GM13977 (cell line): ENCODE measurements around the gene SDF4.

Experiments used
- DNase-seq: peaks from one replicate; pipeline ENCODE4 v3.0.0; 2012; ENCODE audit warnings: low spot score
- CTCF ChIP-seq: IDR thresholded peaks from 2 replicates; pipeline ENCODE4 v1.5.1; 2012; ENCODE audit warnings: mild to moderate bottlenecking, control low read depth; ENCODE audit not compliant: insufficient read depth; ENCODE audit errors: extremely low read depth, missing control alignments
- in situ Hi-C: fragments of 300-500 bp; cut with MboI; formaldehyde crosslinking; loops from one replicate; pipeline ENCODE4 v1.12.0; 2022; ENCODE audit warnings: low sequenced_read_pairs, low pct_unique_long_range_greater_than_20kb, mixed read lengths, inconsistent platforms; ENCODE audit not compliant: unreplicated experiment

Gene SDF4

DNA sequence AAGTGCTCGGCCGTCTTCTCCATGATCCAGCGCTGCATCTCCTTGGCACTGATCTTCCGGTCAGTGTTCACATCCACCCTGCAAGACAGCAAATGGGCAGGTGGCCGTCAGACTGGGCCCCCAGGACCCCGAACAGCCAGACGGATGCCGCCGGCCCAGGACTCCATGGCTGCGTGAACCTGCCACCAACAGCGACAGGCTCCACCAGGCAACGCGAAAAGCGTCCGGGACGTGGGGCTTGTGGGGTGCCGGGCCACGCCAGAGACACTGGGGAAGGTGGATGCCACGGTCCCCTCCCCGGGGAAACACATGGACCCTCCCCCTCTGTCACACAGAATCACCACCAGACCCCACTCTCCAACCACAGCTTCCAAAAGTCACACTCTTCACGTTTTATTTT, 7.9 kb downstream of the SDF4 start:
- no peak for TF ChIP-seq CTCF
- no peak for DNase-seq
- in situ Hi-C loops, result no loop called here

- TF ChIP-seq CTCF, result no peak
- DNase-seq, result no peak
- in situ Hi-C loops, result no loop called here
These were observed 8.5 kb downstream of the SDF4 start for GRCh38 chr1:1223321-1223720.

- TF ChIP-seq CTCF, result no peak
- DNase-seq, result no peak
- in situ Hi-C loops, result no loop called here
These were observed 9.1 kb downstream of the SDF4 start for GRCh38 chr1:1222575-1223225.

- in situ Hi-C loops, result no loop called here
- no peak for TF ChIP-seq CTCF
- no peak for DNase-seq
These were observed 9.8 kb downstream of the SDF4 start for GRCh38 chr1:1221887-1222574.

DNA sequence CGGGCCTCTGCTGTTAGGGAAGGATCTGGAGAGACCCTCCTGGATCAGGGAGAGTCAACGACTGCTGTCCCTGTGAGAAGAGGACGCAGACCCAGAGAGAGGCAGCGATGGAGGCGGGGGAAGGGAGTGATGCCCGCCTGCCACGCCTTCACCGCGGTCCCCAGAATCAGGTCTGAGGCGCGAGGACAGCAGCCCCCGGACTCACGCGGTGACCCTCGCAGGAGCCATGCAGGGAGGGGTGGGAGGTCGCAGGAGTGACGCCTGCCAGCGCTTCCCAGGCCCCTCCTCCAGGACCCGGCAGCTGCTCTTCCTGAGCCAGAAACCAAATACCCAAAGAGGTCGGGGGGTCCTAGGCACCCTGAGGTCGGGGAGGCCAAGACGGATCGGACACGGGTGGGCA, 11.6 kb downstream of the SDF4 start:
- TF ChIP-seq CTCF, result no peak
- no peak for DNase-seq
- in situ Hi-C loops, result no loop called here

DNA sequence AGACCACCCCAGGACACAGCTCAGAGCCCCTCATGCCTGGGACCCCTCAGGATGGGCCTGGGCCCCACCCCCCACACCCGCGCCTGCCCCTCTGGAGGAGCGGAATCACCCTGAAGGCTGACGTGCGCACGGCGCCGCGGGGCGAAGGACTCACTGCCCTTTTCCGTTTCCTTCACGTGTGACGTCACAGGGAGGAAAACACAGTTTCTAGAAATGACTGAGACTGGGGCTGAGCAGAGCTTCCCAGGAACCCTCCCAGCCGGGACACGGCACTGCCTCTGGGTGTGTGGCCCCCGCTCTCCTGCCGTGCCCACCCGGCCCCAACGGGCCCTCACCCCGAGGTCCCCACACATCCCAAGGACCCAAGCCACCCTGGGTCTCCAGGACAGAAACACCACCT, 12.5 kb downstream of the SDF4 start:
- TF ChIP-seq CTCF, result no peak
- in situ Hi-C loops, result no loop called here
- DNase-seq, result no peak
